Adrenal gland (tissue), 5 donors: Measurements from ENCODE around the gene IMP3.

ENCODE experiments used
- CTCF ChIP-seq, 6 experiments: fragments of 450-650 bp in 4 of 6; fragments of 200-600 bp in 2 of 6; sonication (generic) in 1 of 6; IDR thresholded peaks; 1 replicate in 5 of 6; 2 replicates in 1 of 6; pipeline versions ENCODE4 v1.5.1 to v1.8.0; 2016 to 2021; ENCODE audit warnings: antibody characterized with exemption in 6 of 6, mild to moderate bottlenecking in 2 of 6, moderate library complexity in 1 of 6
- POLR2A ChIP-seq, 2 donors: fragments of 450-650 bp; IDR thresholded peaks; one replicate each; pipeline ENCODE4 v1.6.1; 2017; ENCODE audit warnings: antibody characterized with exemption in 2 of 2, mild to moderate bottlenecking in 2 of 2, moderate library complexity in 1 of 2
- donor health status: DM: no; HTN: no; CAD: no.

GRCh38 chr15:75661100-75661755 lies 21.2 kb upstream of the IMP3 start:
- TF ChIP-seq POLR2A (IDR thresholded peaks at IDR 0.05) (no peak), CTCF (IDR thresholded peaks at IDR 0.05) (no peak)
